WTC11 (cell line): Measurements from ENCODE around the gene ENC1. TPM values are rescaled to one million over a fixed set of nuclear protein-coding genes. Genes with fewer than 3 reads are reported as not detected.

Experiments
- ATAC-seq: fragments of 200-7000 bp; cut with Tn5 transposase; 2 replicates; pipeline ENCODE4 v1.10.0; 2021; ENCODE audit warnings: mild to moderate bottlenecking, moderate library complexity
- CTCF ChIA-PET: fragments of 300-600 bp; sonication (Branson Sonifier 250); formaldehyde crosslinking; loops from one replicate; lab custom pipeline; 2021; ENCODE audit warnings: antibody characterized with exemption; lab: Charles Lee
- POLR2A ChIA-PET: fragments of 350-600 bp; sonication (Branson Sonifier 250); formaldehyde crosslinking; loops from one replicate; lab custom pipeline; 2021; ENCODE audit warnings: antibody characterized with exemption; lab: Charles Lee
- DNase-seq: peaks from one replicate; pipeline ENCODE4 v3.0.0; 2021; ENCODE audit warnings: low spot score
- H3K27ac Mint-ChIP-seq: 2 replicates; pipeline ENCODE4 v1.8.0; 2021; ENCODE audit warnings: mixed read lengths
- H3K27me3 Mint-ChIP-seq: 2 replicates; pipeline ENCODE4 v1.8.0; 2021; ENCODE audit warnings: low read depth, mild to moderate bottlenecking, moderate library complexity, mixed read lengths
- H3K36me3 Mint-ChIP-seq: 2 replicates; pipeline ENCODE4 v1.8.0; 2021; ENCODE audit warnings: mixed read lengths
- H3K4me1 Mint-ChIP-seq: 2 replicates; pipeline ENCODE4 v1.8.0; 2022; ENCODE audit warnings: mixed read lengths
- H3K4me3 Mint-ChIP-seq: 2 replicates; pipeline ENCODE4 v1.8.0; 2021; ENCODE audit warnings: mild to moderate bottlenecking, moderate library complexity, mixed read lengths
- H3K9me3 Mint-ChIP-seq: 2 replicates; pipeline ENCODE4 v1.8.0; 2021; ENCODE audit warnings: mixed read lengths
- AR ChIP-seq: fragments of 250-450 bp; sonication (Bioruptor Pico); IDR thresholded peaks from 2 replicates; pipeline ENCODE4 v1.9.0; 2021; ENCODE audit warnings: mild to moderate bottlenecking
- ARID4B ChIP-seq: sonication (generic); formaldehyde crosslinking; IDR thresholded peaks from 2 replicates; pipeline ENCODE4 v1.8.0; 2023; ENCODE audit warnings: missing genetic modification reagents, mild to moderate bottlenecking, borderline replicate concordance
- ATF6 ChIP-seq: sonication (generic); formaldehyde crosslinking; IDR thresholded peaks from 2 replicates; pipeline ENCODE4 v1.8.1; 2023; ENCODE audit warnings: mild to moderate bottlenecking, missing genetic modification reagents
- IRF2 ChIP-seq: sonication (generic); formaldehyde crosslinking; IDR thresholded peaks from 2 replicates; pipeline ENCODE4 v1.8.0; 2022; ENCODE audit warnings: low read depth, missing genetic modification reagents, borderline replicate concordance
- JUN ChIP-seq: sonication (generic); formaldehyde crosslinking; IDR thresholded peaks from 2 replicates; pipeline ENCODE4 v1.8.0; 2023; ENCODE audit warnings: mild to moderate bottlenecking, missing genetic modification reagents
- MLX ChIP-seq: sonication (generic); formaldehyde crosslinking; IDR thresholded peaks from 2 replicates; pipeline ENCODE4 v1.8.1; 2023; ENCODE audit warnings: mild to moderate bottlenecking, missing genetic modification reagents, moderate library complexity
- NR3C1 ChIP-seq: sonication (generic); formaldehyde crosslinking; conservative IDR thresholded peaks from 2 replicates; pipeline ENCODE4 v1.8.1; 2023; ENCODE audit warnings: low read depth, mild to moderate bottlenecking, missing genetic modification reagents
- TEAD1 ChIP-seq: sonication (generic); formaldehyde crosslinking; IDR thresholded peaks from 2 replicates; pipeline ENCODE4 v1.8.0; 2022; ENCODE audit warnings: mild to moderate bottlenecking, missing genetic modification reagents
- USF1 ChIP-seq: sonication (generic); formaldehyde crosslinking; IDR thresholded peaks from 2 replicates; pipeline ENCODE4 v1.8.0; 2022; ENCODE audit warnings: mild to moderate bottlenecking, missing genetic modification reagents
- ZBTB21 ChIP-seq: sonication (generic); formaldehyde crosslinking; IDR thresholded peaks from 2 replicates; pipeline ENCODE4 v1.8.1; 2023; ENCODE audit warnings: mild to moderate bottlenecking, missing genetic modification reagents, borderline replicate concordance
- ZNF532 ChIP-seq: fragments of 250-450 bp; sonication (Bioruptor Pico); IDR thresholded peaks from 2 replicates; pipeline ENCODE4 v1.9.0; 2021; ENCODE audit warnings: mild to moderate bottlenecking, borderline replicate concordance
- total RNA-seq: library from RNA; stranded (reverse); gene quantifications from 3 replicates; pipeline ENCODE4 v1.2.3, GENCODE V29; 2021

ENC1 gene
- total RNA-seq, 1 experiment from 2014 or later = 18.3 TPM

GRCh38 chr5:74655206-74655605 is 14.7 kb upstream of the ENC1 start:
- peaks cover 2% of the 10 kb centered on the region; the same call in 1 of the 2 replicates for H3K36me3 Mint-ChIP-seq
- no peaks in the 10 kb centered on the region for H3K27me3 Mint-ChIP-seq
- no peak for DNase-seq
- H3K9me3 Mint-ChIP-seq = peaks cover 16% of the 10 kb centered on the region
- H3K27ac Mint-ChIP-seq = no peak overlapping the region
- no peak overlapping the region for H3K4me3 Mint-ChIP-seq
- TF ChIP-seq TEAD1 (no peak), ARID4B (CRISPR knock-in tag) (no peak), NR3C1 (no peak), USF1 (CRISPR knock-in tag) (no peak), ATF6 (CRISPR knock-in tag) (no peak), ZBTB21 (CRISPR knock-in tag) (no peak), IRF2 (CRISPR knock-in tag) (no peak), AR (CRISPR knock-in tag) (no peak), MLX (CRISPR knock-in tag) (no peak), JUN (CRISPR knock-in tag) (no peak), ZNF532 (CRISPR knock-in tag) (no peak)
- CTCF ChIA-PET = interaction anchor here (1.0 to 1.8 kb wide), 2 partner anchors 15 to 629 kb away, joined by 3 to 5 read pairs; partner anchors contain the start of gene ENC1
- H3K4me1 Mint-ChIP-seq = 0 out of 2 replicates have a peak, but pooled peaks cover 4% of the 10 kb centered on the region
- no peak for ATAC-seq
- POLR2A ChIA-PET = interaction anchor here (2.1 kb wide), 1 partner anchor 14 kb away, joined by 8 read pairs; the partner anchor contains the start of gene ENC1
